Thymus (tissue), 11 donors: ENCODE results near the gene RPL22. TPM values are rescaled to one million over a fixed set of nuclear protein-coding genes. Genes with fewer than 3 reads are reported as not detected.
A peak's percentile ranks its signal among the peaks of the same experiment; 100 is the strongest.

Source experiments
- DNase-seq, 9 donors: peaks; one replicate each; pipeline ENCODE4 v3.0.0-alpha.2; 2013; ENCODE audit warnings: low spot score in 9 of 9, low read depth in 6 of 9, missing footprints in 1 of 9
- H3K27ac ChIP-seq, 2 donors: one replicate each; pipeline ENCODE4 v1.5.1; 2013; ENCODE audit warnings: control low read depth in 1 of 2, low read depth in 1 of 2, low read length in 1 of 2, mild to moderate bottlenecking in 1 of 2, moderate library complexity in 1 of 2
- H3K27me3 ChIP-seq, 2 donors: one replicate each; pipeline ENCODE4 v1.5.1; 2013; ENCODE audit warnings: low read length in 1 of 2; ENCODE audit not compliant: control insufficient read depth in 2 of 2, insufficient read depth in 1 of 2
- H3K36me3 ChIP-seq, 2 donors: one replicate each; pipeline ENCODE4 v1.5.1; 2013; ENCODE audit warnings: low read length in 1 of 2, mild to moderate bottlenecking in 1 of 2, moderate library complexity in 1 of 2; ENCODE audit not compliant: control insufficient read depth in 2 of 2, insufficient read depth in 2 of 2
- H3K4me1 ChIP-seq, 2 donors: one replicate each; pipeline ENCODE4 v1.5.1; 2013; ENCODE audit warnings: low read length in 2 of 2; ENCODE audit not compliant: control insufficient read depth in 2 of 2, insufficient read depth in 2 of 2
- H3K4me3 ChIP-seq, 2 donors: one replicate each; pipeline ENCODE4 v1.5.1; 2013; ENCODE audit warnings: low read length in 2 of 2, control low read depth in 1 of 2, mild to moderate bottlenecking in 1 of 2
- H3K9me3 ChIP-seq, 2 donors: one replicate each; pipeline ENCODE4 v1.5.1; 2013; ENCODE audit warnings: low read length in 1 of 2, mild to moderate bottlenecking in 1 of 2; ENCODE audit not compliant: control insufficient read depth in 2 of 2, insufficient read depth in 1 of 2
- WGBS: extraction: QIAGEN DNeasy Blood & Tissue Kit; methylation state at CpG from one replicate; pipeline ENCODE4 v1.1.7; 2013; 5-methylcytosine and 5-hydroxymethylcytosine counted together
- polyA plus RNA-seq: library from polyadenylated mRNA; stranded (reverse); fragments of 200-250 nt; gene quantifications from one replicate; pipeline ENCODE4 v1.2.3, GENCODE V29; 2013
- total RNA-seq: library from RNA; stranded (reverse); fragments of 120-200 nt; gene quantifications from one replicate; pipeline ENCODE4 v1.2.4, GENCODE V29; 2013
- donor health status: healthy.

Gene RPL22
- total and polyA plus RNA-seq, 2 donors = 428 to 1,043 TPM

- H3K4me1 ChIP-seq = no peaks in the 10 kb centered on the region
- no peaks in the 10 kb centered on the region for H3K36me3 ChIP-seq
- 78% methylated on average over 26 of the region's 26 CpGs for WGBS
- no peak for DNase-seq
- H3K27me3 ChIP-seq = peaks cover 0 to 3% of the 10 kb centered on the region in 2 donors
- no peak overlapping the region for H3K4me3 ChIP-seq
- no peaks in the 10 kb centered on the region for H3K9me3 ChIP-seq
- no peak overlapping the region for H3K27ac ChIP-seq
These were observed 44.7 kb downstream of the RPL22 start for GRCh38 chr1:6154525-6155319.

GRCh38 chr1:6152882-6153281 lies 46.5 kb downstream of the RPL22 start:
- DNase-seq = no peak
- no peaks in the 10 kb centered on the region for H3K36me3 ChIP-seq
- no peak overlapping the region for H3K4me3 ChIP-seq
- WGBS = 90% methylated on average over 7 of the region's 7 CpGs
- no peak overlapping the region for H3K27ac ChIP-seq
- peaks cover 0 to 18% of the 10 kb centered on the region in 2 donors for H3K27me3 ChIP-seq
- H3K4me1 ChIP-seq = peaks cover 4 to 6% of the 10 kb centered on the region in 2 donors
- no peaks in the 10 kb centered on the region for H3K9me3 ChIP-seq

GRCh38 chr1:6152181-6152580 lies 47.2 kb downstream of the RPL22 start:
- no peaks in the 10 kb centered on the region for H3K36me3 ChIP-seq
- no peaks in the 10 kb centered on the region for H3K9me3 ChIP-seq
- peaks cover 4 to 6% of the 10 kb centered on the region in 2 donors for H3K4me1 ChIP-seq
- WGBS = 81% methylated on average over 11 of the region's 11 CpGs
- DNase-seq = no peak
- H3K4me3 ChIP-seq = no peak overlapping the region
- H3K27ac ChIP-seq = no peak overlapping the region
- peaks cover 0 to 25% of the 10 kb centered on the region in 2 donors for H3K27me3 ChIP-seq

GRCh38 chr1:6151291-6151822 lies 48.0 kb downstream of the RPL22 start:
- H3K4me3 ChIP-seq = no peak overlapping the region
- no peaks in the 10 kb centered on the region for H3K36me3 ChIP-seq

GRCh38 chr1:6150006-6150938 lies 49.1 kb downstream of the RPL22 start:
- H3K9me3 ChIP-seq = no peaks in the 10 kb centered on the region
- no peaks in the 10 kb centered on the region for H3K36me3 ChIP-seq
- no peak overlapping the region for H3K27ac ChIP-seq
- WGBS = 75% methylated on average over 11 of the region's 11 CpGs
- H3K4me3 ChIP-seq = no peak overlapping the region
- H3K4me1 ChIP-seq = peaks cover 4 to 6% of the 10 kb centered on the region in 2 donors
- H3K27me3 ChIP-seq = peaks cover 0 to 25% of the 10 kb centered on the region in 2 donors
- DNase-seq = no peak

More at GRCh38 chr1:6151291-6151822, 48.0 kb downstream of the RPL22 start:
- Histone ChIP-seq H3K27ac (no peak overlapping the region), H3K27me3 (peaks cover 0 to 25% of the 10 kb centered on the region in 2 donors), H3K4me1 (peaks cover 4 to 6% of the 10 kb centered on the region in 2 donors), H3K9me3 (no peaks in the 10 kb centered on the region)
- 95% methylated on average over 9 of the region's 9 CpGs for WGBS
- DNase-seq = no peak

- Histone ChIP-seq H3K4me1 (peaks cover 4 to 6% of the 10 kb centered on the region in 2 donors), H3K27me3 (peaks cover 0 to 25% of the 10 kb centered on the region in 2 donors), H3K9me3 (no peaks in the 10 kb centered on the region), H3K36me3 (no peaks in the 10 kb centered on the region), H3K4me3 (no peak overlapping the region), H3K27ac (no peak overlapping the region)
- WGBS = 98% methylated on average over 1 of the region's 1 CpG
- DNase-seq = no peak
These were observed 49.8 kb downstream of the RPL22 start for GRCh38 chr1:6149597-6149996.

- Histone ChIP-seq H3K9me3 (no peaks in the 10 kb centered on the region), H3K4me1 (peaks cover 4 to 6% of the 10 kb centered on the region in 2 donors), H3K4me3 (no peak overlapping the region), H3K27ac (no peak overlapping the region), H3K27me3 (peaks cover 0 to 25% of the 10 kb centered on the region in 2 donors), H3K36me3 (no peaks in the 10 kb centered on the region)
- 7% methylated on average over 53 of the region's 53 CpGs for WGBS
- DNase-seq = peak in 6 of 9 donors; percentile 30 to 67 (median 48)
These were observed 50.7 kb downstream of the RPL22 start for GRCh38 chr1:6148497-6149241.

GRCh38 chr1:6145864-6146410 lies 53.5 kb downstream of the RPL22 start:
- H3K9me3 ChIP-seq = no peaks in the 10 kb centered on the region
- peaks cover 4 to 6% of the 10 kb centered on the region in 2 donors for H3K4me1 ChIP-seq
- H3K4me3 ChIP-seq = no peak overlapping the region
- peaks cover 0 to 22% of the 10 kb centered on the region in 2 donors for H3K27me3 ChIP-seq
- no peak overlapping the region for H3K27ac ChIP-seq
- 97% methylated on average over 24 of the region's 24 CpGs for WGBS
- no peak for DNase-seq
- H3K36me3 ChIP-seq = no peaks in the 10 kb centered on the region
